Activated CD4-positive, alpha-beta T cell treated with anti-CD3 and anti-CD28 coated beads, Interleukin-2, amount 50 U/mL, for 24 hours (primary cell): ENCODE results near the gene OPHN1.

Experiments used
- DNase-seq, 2 donors: peaks; one replicate each; pipeline ENCODE4 v3.0.0-alpha.2; 2020; ENCODE audit warnings: low read depth in 1 of 2, low spot score in 1 of 2

Gene OPHN1

DNA sequence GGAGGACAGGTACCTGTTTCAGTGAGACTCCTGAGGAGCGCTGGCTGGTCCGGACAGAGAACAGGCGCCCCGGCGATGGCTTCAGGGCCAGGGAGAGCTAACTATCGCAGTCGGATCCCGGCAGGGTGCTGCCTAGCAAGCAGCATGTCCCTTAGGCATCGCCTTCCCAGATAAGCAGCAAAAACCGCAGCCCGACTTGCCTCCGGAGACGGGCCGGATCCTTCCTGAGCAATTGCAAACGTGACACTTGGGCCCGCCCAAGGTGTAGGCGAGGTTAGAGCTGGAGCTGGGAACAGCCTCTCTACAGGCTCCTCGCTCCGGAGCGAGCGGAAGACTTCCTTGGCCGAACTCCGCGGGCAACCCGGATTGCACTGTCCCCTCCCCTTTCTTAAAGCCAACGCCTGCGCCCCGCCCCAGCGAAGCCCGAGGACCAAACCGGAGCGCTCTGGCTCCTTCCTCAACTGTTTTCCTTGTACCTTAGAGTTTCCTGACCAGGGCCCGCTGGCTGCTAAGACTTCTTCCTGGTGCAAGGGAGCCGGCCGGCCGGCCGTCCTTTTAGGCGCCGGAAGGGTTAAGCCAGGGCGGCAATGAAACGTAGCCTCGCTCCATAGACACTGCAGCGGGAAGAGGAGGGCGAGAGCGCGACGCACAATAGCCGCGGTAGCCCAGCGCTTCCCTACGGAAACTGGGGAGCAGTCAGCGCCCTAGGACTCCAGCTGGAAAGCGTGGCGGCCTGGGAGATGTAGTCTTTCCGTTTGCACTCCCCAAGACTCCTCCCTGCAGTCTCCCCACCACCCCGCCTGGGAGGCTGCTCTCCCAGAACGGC, at the start of gene OPHN1:
OPHN1 (minus strand) TSS at position 341 of the 826 bp plus-strand sequence. CDS start 475 bp downstream, outside the sequence.
- DNase-seq: no peak

DNA sequence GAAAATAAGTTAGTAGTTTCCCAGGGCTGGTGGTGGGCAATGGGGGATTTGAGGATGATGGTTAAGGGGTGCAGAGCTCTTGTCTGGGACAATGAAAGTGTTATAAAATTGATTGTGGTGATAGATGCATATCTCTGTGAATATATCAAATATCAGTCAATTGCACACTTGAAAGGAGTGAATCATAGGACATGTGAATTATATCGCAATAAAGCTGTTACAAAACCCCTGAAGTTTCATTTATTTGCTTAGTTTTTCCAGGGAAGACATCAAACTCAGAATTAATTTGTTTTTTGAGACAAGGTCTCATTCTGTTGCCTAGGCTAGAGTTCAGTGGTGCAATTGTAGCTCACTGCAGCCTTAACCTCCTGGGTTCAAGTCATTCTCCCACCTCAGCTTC, 47.7 kb upstream of the OPHN1 start:
- no peak for DNase-seq

DNA sequence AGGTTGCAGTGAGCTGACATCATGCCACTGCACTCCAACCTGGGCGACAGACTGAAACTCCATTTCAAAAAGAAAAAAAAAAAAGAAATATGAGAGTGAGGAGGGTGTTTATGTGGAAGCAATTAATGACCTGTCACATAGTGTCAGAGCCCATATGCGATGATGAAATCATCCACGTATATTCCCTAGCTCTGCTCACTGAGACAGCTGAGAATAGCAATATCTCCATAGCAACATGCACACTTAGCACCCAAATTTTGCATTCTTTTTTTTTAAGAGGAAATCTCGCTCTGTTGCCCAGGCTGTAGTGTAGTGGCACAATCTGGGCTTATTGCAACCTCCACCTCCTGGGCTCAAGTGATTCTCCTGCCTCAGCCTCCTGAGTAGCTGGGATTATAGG, 31.5 kb upstream of the OPHN1 start:
- DNase-seq: no peak

GRCh38 chrX:68463880-68464279, 30.6 kb upstream of the OPHN1 start:
- DNase-seq: no peak

DNA sequence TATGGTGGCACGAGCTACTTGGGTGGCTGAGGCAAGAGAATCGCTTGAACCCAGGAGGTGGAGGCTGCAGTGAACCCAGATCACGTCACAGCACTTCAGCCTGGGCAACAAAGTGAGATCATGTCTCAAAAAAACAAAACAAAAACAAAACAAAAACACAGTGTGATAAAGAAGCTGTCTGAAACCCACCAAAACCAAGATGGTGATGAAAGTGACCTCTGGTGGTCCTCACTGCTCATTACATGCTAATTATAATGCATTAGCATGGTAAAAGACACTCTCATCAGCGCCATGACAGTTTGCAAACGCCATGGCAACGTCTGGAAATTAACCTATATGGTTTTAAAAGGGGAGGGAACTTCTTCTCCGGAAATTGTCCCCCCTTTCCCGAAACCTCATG, 29.4 kb upstream of the OPHN1 start:
- peak in 1 of 2 donors; percentile 7 for DNase-seq

DNA sequence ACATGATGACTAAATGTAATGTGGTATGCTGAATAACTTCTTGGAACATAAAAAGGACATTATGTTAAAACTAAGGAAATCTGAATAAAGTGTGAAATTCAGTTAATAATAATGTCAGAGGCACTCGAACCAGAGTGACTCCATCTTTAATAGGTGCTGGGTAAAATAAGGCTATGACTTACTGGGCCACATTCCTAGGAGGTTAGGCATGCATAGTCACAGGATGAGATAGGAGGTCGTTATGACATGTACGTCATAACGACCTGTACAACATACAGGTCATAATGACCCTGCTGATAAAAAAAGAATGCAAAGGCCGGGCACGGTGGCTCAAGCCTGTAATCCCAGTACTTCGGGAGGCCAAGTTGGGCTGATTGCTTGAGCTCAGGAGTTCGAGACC, 28.9 kb upstream of the OPHN1 start:
- no peak for DNase-seq

DNA sequence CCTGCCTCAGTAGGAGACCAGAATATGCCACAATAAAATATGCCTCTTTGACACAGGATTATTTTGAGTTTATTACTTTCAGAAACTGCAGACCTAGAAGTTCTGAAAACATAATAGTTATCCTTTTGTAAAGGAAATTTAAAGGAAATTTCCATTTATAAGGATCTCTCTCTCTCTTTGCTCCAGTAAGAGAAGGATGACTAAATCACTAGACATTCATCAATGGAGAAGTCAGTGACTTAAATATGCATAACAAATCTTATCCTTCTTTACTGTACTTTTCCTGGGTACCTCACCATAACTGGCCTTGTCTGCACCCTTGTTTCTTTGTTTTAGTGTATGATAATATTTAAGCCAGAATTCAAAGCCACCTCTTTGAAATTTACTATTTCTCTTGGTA, 28.3 kb upstream of the OPHN1 start:
- no peak for DNase-seq

DNA sequence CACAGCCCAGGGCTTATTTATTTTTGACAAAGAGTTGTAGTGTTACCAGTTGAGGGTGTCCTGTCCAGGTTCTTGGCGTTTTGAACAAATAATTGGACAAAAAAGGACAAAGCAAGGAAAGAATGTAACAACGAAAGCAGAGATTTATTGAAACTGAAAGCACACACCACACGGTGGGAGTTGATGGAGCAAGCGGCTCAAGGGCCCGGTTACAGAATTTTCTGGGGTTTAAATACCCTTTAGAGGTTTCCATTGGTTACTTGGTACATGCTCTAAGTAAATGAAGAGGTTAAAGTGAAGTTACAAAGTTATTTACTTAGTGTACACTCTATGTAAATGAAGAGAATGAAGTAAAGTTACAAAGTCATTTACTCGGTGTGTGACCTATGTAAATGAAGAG, 27.8 kb upstream of the OPHN1 start:
- DNase-seq: no peak

GRCh38 chrX:68455151-68455510, 21.8 kb upstream of the OPHN1 start:
- DNase-seq: no peak

DNA sequence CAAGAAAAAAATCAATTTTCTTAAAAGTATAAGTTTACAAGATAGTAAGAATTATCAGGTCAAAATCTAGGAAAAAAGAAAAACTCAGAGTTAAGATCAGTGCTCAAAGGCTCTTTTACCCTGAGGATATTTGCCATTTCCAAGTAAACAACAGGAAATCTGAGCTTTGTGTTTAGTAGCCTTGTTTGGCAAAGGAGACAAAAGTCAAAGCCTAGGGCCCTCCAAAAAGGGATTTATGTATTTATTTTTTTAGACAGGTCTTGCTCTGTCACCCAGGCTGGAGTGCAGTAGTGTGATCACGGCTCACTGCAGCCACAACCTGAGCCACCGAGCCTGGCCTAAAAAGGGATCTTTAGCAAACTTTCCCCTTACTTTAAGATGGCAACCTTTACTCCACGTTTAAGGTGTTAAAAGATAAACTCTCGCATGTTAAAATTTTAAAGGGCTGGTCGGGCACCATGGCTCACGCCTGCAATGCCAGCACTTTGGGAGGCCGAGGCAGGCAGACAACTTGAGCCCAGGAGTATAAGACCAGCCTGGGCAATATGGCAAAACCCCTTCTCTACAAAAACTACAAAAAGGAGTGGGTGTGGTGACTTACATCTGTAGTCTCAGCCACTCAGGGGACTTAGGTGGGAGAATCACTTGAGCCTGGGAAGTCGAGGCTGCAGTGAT, 21.3 kb upstream of the OPHN1 start:
- DNase-seq: no peak

- DNase-seq: no peak
These were observed 18.4 kb upstream of the OPHN1 start for GRCh38 chrX:68451720-68452119.

DNA sequence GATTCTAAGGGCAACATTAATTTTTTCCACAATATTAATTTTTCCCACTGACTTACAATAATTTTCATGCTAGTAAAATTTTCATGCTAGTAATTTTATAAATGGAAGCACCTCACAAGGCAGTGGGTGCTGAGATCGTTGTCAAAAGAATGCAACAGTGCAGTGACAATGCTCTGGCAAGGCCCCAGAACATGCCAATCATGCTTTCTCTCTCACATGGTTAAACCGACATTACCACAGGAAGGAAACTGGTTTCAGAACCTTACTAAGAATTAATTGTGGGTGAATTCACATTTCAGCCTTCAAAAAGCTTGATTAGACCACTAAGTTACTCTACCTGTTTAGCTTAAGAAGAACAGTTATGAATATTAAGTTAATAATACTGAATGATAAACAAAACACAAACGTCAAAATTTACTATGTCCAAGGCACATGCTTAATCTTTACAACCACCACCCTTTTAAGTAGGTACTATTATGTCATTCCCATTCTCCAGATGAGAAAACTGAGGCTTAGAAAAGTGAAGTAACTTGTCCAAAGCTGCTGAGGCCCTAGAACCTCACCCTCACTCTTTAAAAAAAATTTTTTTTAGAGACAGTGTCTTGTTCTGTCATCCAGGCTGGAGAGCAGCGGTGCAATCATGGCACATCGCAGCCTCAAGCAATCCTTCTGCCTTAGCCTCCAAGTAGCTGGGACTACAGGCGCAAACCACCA, 10.0 kb upstream of the OPHN1 start:
- no peak for DNase-seq

GRCh38 chrX:68440940-68441339, 7.6 kb upstream of the OPHN1 start:
- DNase-seq: no peak

GRCh38 chrX:68440442-68440841, 7.1 kb upstream of the OPHN1 start:
- no peak for DNase-seq

DNA sequence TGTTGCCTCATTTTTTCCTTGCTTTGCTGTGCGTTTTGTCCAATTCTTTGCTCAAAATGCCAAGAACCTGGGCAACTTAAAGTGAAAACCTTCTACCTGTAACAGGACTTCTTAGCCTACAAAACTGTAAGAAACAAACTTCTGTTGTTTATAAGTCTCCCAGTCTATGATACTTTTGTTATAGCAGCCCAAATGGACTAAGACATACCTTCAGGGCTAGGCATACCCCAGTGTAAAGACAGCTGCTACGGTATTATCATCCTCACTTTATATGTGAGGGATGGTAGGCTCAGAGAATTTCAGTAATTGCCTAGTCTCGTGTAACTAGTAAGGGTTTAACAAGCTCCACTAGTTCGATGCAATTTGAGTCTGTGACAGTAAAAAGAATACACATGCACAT, 6.0 kb upstream of the OPHN1 start:
- DNase-seq: no peak

GRCh38 chrX:68438575-68438974, 5.3 kb upstream of the OPHN1 start:
- no peak for DNase-seq

DNA sequence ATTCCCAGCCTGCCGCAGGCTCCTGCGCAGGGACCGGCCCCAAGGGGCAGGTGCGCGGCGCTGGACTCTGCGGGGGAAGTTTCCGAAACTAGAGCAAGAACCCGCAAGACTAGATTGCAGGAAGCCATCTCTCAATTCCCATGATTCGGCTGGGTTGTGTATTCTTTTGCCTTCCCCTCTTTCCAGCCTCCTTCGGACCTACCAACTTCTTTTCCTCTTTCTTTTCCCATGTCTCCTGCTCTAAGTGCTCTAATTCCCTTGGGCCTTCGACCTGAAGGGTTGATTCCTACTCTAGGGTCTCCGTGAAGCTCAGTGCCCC, 645 bp upstream of the OPHN1 start:
- no peak for DNase-seq

GRCh38 chrX:68432648-68433047, 647 bp downstream of the OPHN1 start:
- DNase-seq: no peak

- DNase-seq: no peak
These were observed 1.5 kb downstream of the OPHN1 start for GRCh38 chrX:68431836-68432235.

DNA sequence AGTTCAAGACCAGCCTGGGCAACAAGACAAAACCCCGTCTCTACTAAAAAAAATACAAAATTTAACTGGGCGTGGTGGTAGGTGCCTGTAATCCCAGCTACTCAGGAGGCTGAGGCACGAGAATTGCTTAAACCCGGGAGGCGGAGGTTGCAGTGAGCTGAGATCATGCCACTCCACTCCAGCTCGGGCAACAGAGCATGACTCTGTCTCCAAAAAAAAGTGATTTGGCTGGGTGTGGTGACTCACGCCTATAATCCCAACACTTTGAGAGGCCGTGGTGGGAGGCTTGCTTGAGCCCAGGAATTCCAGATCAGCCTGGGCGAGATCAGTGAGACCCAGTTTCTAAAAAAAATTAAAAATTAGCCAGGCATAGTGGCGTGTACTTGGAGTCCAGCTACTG, 4.1 kb downstream of the OPHN1 start:
- no peak for DNase-seq

DNA sequence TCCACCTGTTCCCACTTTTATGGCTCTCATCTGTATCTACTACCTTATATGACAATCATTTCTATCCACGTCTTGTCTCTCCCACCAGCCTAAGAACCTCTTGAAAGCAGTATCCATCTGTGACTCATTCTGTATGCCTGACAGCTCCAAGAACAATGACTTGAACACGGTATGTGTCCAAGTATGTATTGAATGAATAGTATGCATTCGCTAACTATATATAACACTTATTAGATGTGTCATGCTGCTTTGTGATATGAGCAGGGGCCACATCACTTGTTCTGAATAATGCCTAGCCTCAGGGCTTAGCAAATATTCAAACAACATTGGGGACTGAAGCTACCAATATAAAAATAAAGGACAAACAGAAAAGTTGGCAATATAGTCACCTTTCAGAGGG, 4.9 kb downstream of the OPHN1 start:
- DNase-seq: no peak

- DNase-seq: no peak
These were observed 8.6 kb downstream of the OPHN1 start for GRCh38 chrX:68424719-68425118.
